Activated CD4-positive, alpha-beta memory T cell treated with anti-CD3 and anti-CD28 coated beads for 36 hours (primary cell): ENCODE data around the gene ZNF276. TPM values are rescaled to one million over a fixed set of nuclear protein-coding genes. Genes with fewer than 3 reads are reported as not detected.
"Not testable (repeated sequence)": the region's sequence is repeated elsewhere in the genome, so short reads cannot be mapped to it uniquely, and the experiment has no call there.

Source experiments
- CTCF ChIA-PET: fragments of 350-600 bp; sonication (Branson Sonifier 250); formaldehyde crosslinking; loops from one replicate; lab custom pipeline; 2021; ENCODE audit warnings: antibody characterized with exemption, inconsistent platforms; lab: Charles Lee
- POLR2A ChIA-PET: fragments of 350-600 bp; sonication (Branson Sonifier 250); formaldehyde crosslinking; loops from one replicate; lab custom pipeline; 2021; ENCODE audit warnings: antibody characterized with exemption; lab: Charles Lee
- DNase-seq: peaks from one replicate; pipeline ENCODE4 v3.0.0-alpha.2; 2020
- H3K27ac Mint-ChIP-seq: one replicate; pipeline ENCODE4 v1.8.0; 2021; ENCODE audit warnings: mixed read lengths
- H3K27me3 Mint-ChIP-seq: one replicate; pipeline ENCODE4 v1.8.0; 2021; ENCODE audit warnings: mixed read lengths
- H3K36me3 Mint-ChIP-seq: one replicate; pipeline ENCODE4 v1.8.0; 2021; ENCODE audit warnings: mixed read lengths
- H3K4me1 Mint-ChIP-seq: one replicate; pipeline ENCODE4 v1.8.0; 2021; ENCODE audit warnings: low read depth, mixed read lengths
- H3K4me3 Mint-ChIP-seq: one replicate; pipeline ENCODE4 v1.8.0; 2021; ENCODE audit warnings: mild to moderate bottlenecking, mixed read lengths
- H3K9me3 Mint-ChIP-seq: one replicate; pipeline ENCODE4 v1.8.0; 2021; ENCODE audit warnings: mixed read lengths
- intact Hi-C: fragments of 100-400 bp; cut with micrococcal nuclease; formaldehyde crosslinking; loops from one replicate; pipeline ENCODE4 v1.15.1; 2023
- total RNA-seq, 2 experiments: library from RNA; stranded (reverse); gene quantifications; one replicate each; pipeline ENCODE4 v1.2.3, GENCODE V29; 2021

Gene ZNF276
- total RNA-seq, 2 experiments from 2014 or later, result 22.1 to 25.6 TPM

- no peak overlapping the region for H3K27ac Mint-ChIP-seq
- H3K27me3 Mint-ChIP-seq, result no peaks in the 10 kb centered on the region
- DNase-seq, result no peak
- H3K4me3 Mint-ChIP-seq, result no peak overlapping the region
- CTCF ChIA-PET, result interaction anchor here (1.3 kb wide), 1 partner anchor 73 kb away, joined by 3 read pairs; no protein-coding TSS in a partner anchor
- H3K4me1 Mint-ChIP-seq, result peaks cover 2% of the 10 kb centered on the region
- no peaks in the 10 kb centered on the region for H3K9me3 Mint-ChIP-seq
- intact Hi-C loops, result no loop called here
- H3K36me3 Mint-ChIP-seq, result peaks cover 34% of the 10 kb centered on the region
- POLR2A ChIA-PET, result no interaction called here
Measured at GRCh38 chr16:89779231-89779908, 58.0 kb downstream of the ZNF276 start.

- no peak overlapping the region for H3K4me3 Mint-ChIP-seq
- CTCF ChIA-PET, result interaction anchor here (1.3 kb wide), 1 partner anchor 74 kb away, joined by 3 read pairs; no protein-coding TSS in a partner anchor
Measured at GRCh38 chr16:89779909-89780305, 58.6 kb downstream of the ZNF276 start.

GRCh38 chr16:89782489-89782888 is 61.2 kb downstream of the ZNF276 start:
- Mint-ChIP-seq H3K4me3 (peak overlapping the region; percentile 10), H3K9me3 (no peaks in the 10 kb centered on the region), H3K27ac (peak overlapping the region; percentile 2), H3K27me3 (no peaks in the 10 kb centered on the region), H3K4me1 (peaks cover 26% of the 10 kb centered on the region), H3K36me3 (peaks cover 41% of the 10 kb centered on the region)
- intact Hi-C loops, result no loop called here
- CTCF ChIA-PET, result no interaction called here
- no peak for DNase-seq
- POLR2A ChIA-PET, result no interaction called here

More at GRCh38 chr16:89779909-89780305, 58.6 kb downstream of the ZNF276 start:
- intact Hi-C loops, result no loop called here
- Mint-ChIP-seq H3K4me1 (peaks cover 7% of the 10 kb centered on the region), H3K27ac (no peak overlapping the region), H3K27me3 (no peaks in the 10 kb centered on the region), H3K9me3 (no peaks in the 10 kb centered on the region), H3K36me3 (peaks cover 37% of the 10 kb centered on the region)
- POLR2A ChIA-PET, result no interaction called here
- no peak for DNase-seq

GRCh38 chr16:89783952-89784351 is 62.6 kb downstream of the ZNF276 start:
- DNase-seq, POLR2A ChIA-PET, H3K27me3 Mint-ChIP-seq, CTCF ChIA-PET, H3K27ac Mint-ChIP-seq, intact Hi-C loops, H3K9me3 Mint-ChIP-seq, H3K4me3 Mint-ChIP-seq: not testable (repeated sequence)
- peaks cover 44% of the 10 kb centered on the region for H3K36me3 Mint-ChIP-seq
- peaks cover 26% of the 10 kb centered on the region for H3K4me1 Mint-ChIP-seq

- no peaks in the 10 kb centered on the region for H3K9me3 Mint-ChIP-seq
- ChIA-PET POLR2A (no interaction called here), CTCF (no interaction called here)
- H3K36me3 Mint-ChIP-seq, result peaks cover 45% of the 10 kb centered on the region
- no peaks in the 10 kb centered on the region for H3K27me3 Mint-ChIP-seq
- H3K27ac Mint-ChIP-seq, result peak overlapping the region; percentile 30
- intact Hi-C loops, result no loop called here
- H3K4me1 Mint-ChIP-seq, result peaks cover 26% of the 10 kb centered on the region
- DNase-seq, result no peak
- no peak overlapping the region for H3K4me3 Mint-ChIP-seq
Measured at GRCh38 chr16:89784406-89784805, 63.1 kb downstream of the ZNF276 start.

GRCh38 chr16:89785523-89786155 is 64.3 kb downstream of the ZNF276 start:
- POLR2A ChIA-PET, result no interaction called here
- Mint-ChIP-seq H3K4me3 (no peak overlapping the region), H3K36me3 (peaks cover 41% of the 10 kb centered on the region), H3K27me3 (no peaks in the 10 kb centered on the region), H3K4me1 (peaks cover 26% of the 10 kb centered on the region), H3K9me3 (no peaks in the 10 kb centered on the region), H3K27ac (no peak overlapping the region)
- DNase-seq, result no peak
- CTCF ChIA-PET, result interaction anchor here (1.0 to 1.6 kb wide), 3 partner anchors 8 to 85 kb away, joined by 3 to 4 read pairs (median 3); no protein-coding TSS in a partner anchor
- intact Hi-C loops, result no loop called here

GRCh38 chr16:89786474-89787364 is 65.4 kb downstream of the ZNF276 start:
- POLR2A ChIA-PET, result no interaction called here

GRCh38 chr16:89787365-89787805 is 66.0 kb downstream of the ZNF276 start:
- intact Hi-C loops, result no loop called here
- H3K4me3 Mint-ChIP-seq, result no peak overlapping the region
- DNase-seq, result no peak
- H3K4me1 Mint-ChIP-seq, result peaks cover 26% of the 10 kb centered on the region
- H3K9me3 Mint-ChIP-seq, result no peaks in the 10 kb centered on the region
- no peak overlapping the region for H3K27ac Mint-ChIP-seq
- peaks cover 56% of the 10 kb centered on the region for H3K36me3 Mint-ChIP-seq
- no peaks in the 10 kb centered on the region for H3K27me3 Mint-ChIP-seq
- ChIA-PET CTCF (no interaction called here), POLR2A (no interaction called here)

More at GRCh38 chr16:89786474-89787364, 65.4 kb downstream of the ZNF276 start:
- no peaks in the 10 kb centered on the region for H3K9me3 Mint-ChIP-seq
- H3K4me3 Mint-ChIP-seq, result no peak overlapping the region
- peaks cover 51% of the 10 kb centered on the region for H3K36me3 Mint-ChIP-seq
- H3K27ac Mint-ChIP-seq, result no peak overlapping the region
- H3K4me1 Mint-ChIP-seq, result peaks cover 26% of the 10 kb centered on the region
- H3K27me3 Mint-ChIP-seq, result no peaks in the 10 kb centered on the region
- intact Hi-C loops, result no loop called here
- DNase-seq, result no peak
- CTCF ChIA-PET, result interaction anchor here (1.6 kb wide), 1 partner anchor 86 kb away, joined by 4 read pairs; no protein-coding TSS in a partner anchor

Other genes with a start within 250 kb of the ZNF276 start
- gene ANKRD11, start 231.0 kb upstream of the ZNF276 start, total RNA-seq, result 100 to 1,000 TPM; 126 to 133 TPM
- 10 to 100 TPM; 67.9 to 70.4 TPM for gene SPG7, start 213.1 kb upstream of the ZNF276 start, total RNA-seq
- 1,000 to 10,000 TPM; 3,430 to 3,468 TPM for gene RPL13, start 160.9 kb upstream of the ZNF276 start, total RNA-seq
- gene CPNE7, start 145.8 kb upstream of the ZNF276 start, total RNA-seq, result 1 to 10 TPM; 6.2 to 7.1 TPM
- not detected for gene DPEP1, start 107.9 kb upstream of the ZNF276 start, total RNA-seq
- 10 to 100 TPM; 74.6 to 76.3 TPM for gene CHMP1A, start 63.8 kb upstream of the ZNF276 start, total RNA-seq
- gene SPATA33, start 63.7 kb upstream of the ZNF276 start, total RNA-seq, result 10 to 100 TPM in 1 of 2 experiments, 1 to 10 TPM in 1; 7.1 to 10.1 TPM
- 10 to 100 TPM; 90.0 to 92.4 TPM for gene CDK10, start 34.8 kb upstream of the ZNF276 start, total RNA-seq
- 1 to 10 TPM; 6.8 to 7.6 TPM for gene SPATA2L, start 19.8 kb upstream of the ZNF276 start, total RNA-seq
- 1 to 10 TPM; 2.9 to 3.2 TPM for gene VPS9D1, start 639 bp upstream of the ZNF276 start, total RNA-seq
- gene FANCA, start 95.1 kb downstream of the ZNF276 start, total RNA-seq, result 100 to 1,000 TPM in 1 of 2 experiments, 10 to 100 TPM in 1; 99.4 to 103 TPM
- gene SPIRE2, start 106.9 kb downstream of the ZNF276 start, total RNA-seq, result 1 to 10 TPM in 1 of 2 experiments, under 1 TPM in 1; 0.63 to 1.4 TPM
- gene TCF25, start 152.1 kb downstream of the ZNF276 start, total RNA-seq, result 100 to 1,000 TPM; 139 to 147 TPM
- gene MC1R, start 197.3 kb downstream of the ZNF276 start, total RNA-seq, result 1 to 10 TPM in 1 of 2 experiments, under 1 TPM in 1; 0.85 to 1.3 TPM
- 1 to 10 TPM in 1 of 2 experiments, under 1 TPM in 1; 0.99 to 1.4 TPM for gene TUBB3, start 201.8 kb downstream of the ZNF276 start, total RNA-seq
- 10 to 100 TPM; 29.0 to 33.3 TPM for gene DEF8, start 227.2 kb downstream of the ZNF276 start, total RNA-seq